GM19099 (cell line): ENCODE results near the gene NAT14.

Source experiments
- POLR2A ChIP-seq: IDR thresholded peaks from 3 replicates; pipeline ENCODE4 v1.6.1; 2011; ENCODE audit warnings: low read depth; ENCODE audit not compliant: insufficient read length; ENCODE audit errors: extremely low read depth

The NAT14 gene

GRCh38 chr19:55484593-55485438 is at the start of gene NAT14:
Gene NAT14 (plus strand): TSS chr19:55485188. CDS start chr19:55485709, 521 bp downstream.
- peak; percentile 14 for TF ChIP-seq POLR2A

- no peak for TF ChIP-seq POLR2A
Observed at GRCh38 chr19:55436847-55437246, 48.1 kb upstream of the NAT14 start.

GRCh38 chr19:55437410-55437809 is 47.6 kb upstream of the NAT14 start:
- no peak for TF ChIP-seq POLR2A

- no peak for TF ChIP-seq POLR2A
Observed at GRCh38 chr19:55439052-55439451, 45.9 kb upstream of the NAT14 start.

GRCh38 chr19:55440411-55441105 is 44.4 kb upstream of the NAT14 start:
- TF ChIP-seq POLR2A: no peak

GRCh38 chr19:55441319-55441691 is 43.7 kb upstream of the NAT14 start:
- TF ChIP-seq POLR2A: no peak

- TF ChIP-seq POLR2A: no peak
Observed at GRCh38 chr19:55441692-55442321, 43.2 kb upstream of the NAT14 start.

GRCh38 chr19:55442372-55442961 is 42.5 kb upstream of the NAT14 start:
- TF ChIP-seq POLR2A: no peak

- no peak for TF ChIP-seq POLR2A
Observed at GRCh38 chr19:55443045-55443823, 41.8 kb upstream of the NAT14 start, which contains the start of gene SHISA7. Gene SHISA7 (minus strand): TSS chr19:55443300. CDS start chr19:55442863, 437 bp downstream.

- no peak for TF ChIP-seq POLR2A
Observed at GRCh38 chr19:55443824-55444480, 41.0 kb upstream of the NAT14 start.

- TF ChIP-seq POLR2A: no peak
Observed at GRCh38 chr19:55444646-55445045, 40.3 kb upstream of the NAT14 start.

GRCh38 chr19:55446060-55446459 is 38.9 kb upstream of the NAT14 start:
- TF ChIP-seq POLR2A: no peak

- TF ChIP-seq POLR2A: no peak
Observed at GRCh38 chr19:55447421-55448174, 37.4 kb upstream of the NAT14 start.
